GM04503 (cell line): ENCODE measurements around the gene DDX17.

Source experiments
- DNase-seq: peaks from one replicate; pipeline ENCODE4 v3.0.0-alpha.2; 2012; ENCODE audit warnings: low read depth

The DDX17 gene

GRCh38 chr22:38465673-38466490 is 40.2 kb downstream of the DDX17 start:
- no peak for DNase-seq

GRCh38 chr22:38464992-38465672 is 41.0 kb downstream of the DDX17 start:
- DNase-seq: no peak

GRCh38 chr22:38462960-38463784 is 42.9 kb downstream of the DDX17 start:
- no peak for DNase-seq

- DNase-seq: peak; percentile 37
Observed at GRCh38 chr22:38461414-38462081, 44.6 kb downstream of the DDX17 start.

- DNase-seq: no peak
Observed at GRCh38 chr22:38461057-38461413, 45.1 kb downstream of the DDX17 start.

GRCh38 chr22:38460426-38460840 is 45.7 kb downstream of the DDX17 start:
- DNase-seq: no peak

- DNase-seq: no peak
Observed at GRCh38 chr22:38456841-38457699, 49.0 kb downstream of the DDX17 start.

GRCh38 chr22:38456272-38456835 is 49.8 kb downstream of the DDX17 start:
- no peak for DNase-seq

- DNase-seq: no peak
Observed at GRCh38 chr22:38455530-38456271, 50.4 kb downstream of the DDX17 start.

- no peak for DNase-seq
Observed at GRCh38 chr22:38455076-38455529, 51.0 kb downstream of the DDX17 start, which contains the start of gene KCNJ4. TSS of gene KCNJ4 (minus strand) at chr22:38455199. CDS start at chr22:38428132, 27,067 bp downstream.

GRCh38 chr22:38454353-38455075 is 51.6 kb downstream of the DDX17 start:
- no peak for DNase-seq

GRCh38 chr22:38453996-38454352 is 52.1 kb downstream of the DDX17 start:
- no peak for DNase-seq

GRCh38 chr22:38453066-38453672 is 52.9 kb downstream of the DDX17 start:
- no peak for DNase-seq

GRCh38 chr22:38452373-38453065 is 53.6 kb downstream of the DDX17 start:
- no peak for DNase-seq

- no peak for DNase-seq
Observed at GRCh38 chr22:38451864-38452263, 54.2 kb downstream of the DDX17 start.

GRCh38 chr22:38451404-38451803 is 54.7 kb downstream of the DDX17 start:
- DNase-seq: no peak

- DNase-seq: no peak
Observed at GRCh38 chr22:38450234-38450797, 55.8 kb downstream of the DDX17 start.

- DNase-seq: no peak
Observed at GRCh38 chr22:38449776-38450175, 56.3 kb downstream of the DDX17 start.
